ENCODE data around the gene GPA33.

- TF ChIP-seq CTCF (IDR thresholded peaks at IDR 0.05) (no peak), POLR2A (IDR thresholded peaks at IDR 0.05) (no peak)
These were observed 21.4 kb downstream of the GPA33 start for GRCh38 chr1:167068761-167069160.

Data from testis (tissue), 2 donors.